ENCODE measurements around the gene CDY1B. TPM values are rescaled to one million over a fixed set of nuclear protein-coding genes. Genes with fewer than 3 reads are reported as not detected.
"Not testable (repeated sequence)": the region's sequence is repeated elsewhere in the genome, so short reads cannot be mapped to it uniquely, and the experiment has no call there.

CDY1B gene
- total RNA-seq: not detected
- long read RNA-seq: 0 reads

DNA sequence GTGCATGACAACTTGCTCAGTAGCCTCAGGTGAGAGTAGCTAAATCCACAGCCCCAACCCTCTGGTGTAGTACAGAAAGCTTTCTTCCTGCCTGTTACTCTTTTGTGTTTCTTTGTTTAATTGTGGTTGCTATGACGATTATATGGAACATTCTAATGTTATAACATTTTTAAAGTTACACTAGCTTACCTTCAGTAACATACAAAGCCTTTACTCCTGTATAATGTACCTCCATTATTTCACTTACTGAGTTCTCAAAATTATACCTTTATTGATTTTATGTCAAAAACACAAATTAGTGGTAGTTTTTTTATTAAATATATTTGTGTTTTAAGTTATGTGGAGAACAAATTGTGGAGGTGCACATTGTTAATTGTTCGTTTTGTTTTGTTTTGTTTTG, at the start of gene CDY1B:
CDY1B (minus strand) TSS at position 101 of the 400 bp plus-strand sequence. CDS start 331 bp downstream, outside the sequence.
- intact Hi-C loops (cut with micrococcal nuclease); H3K4me3 ChIP-seq; H3K27me3 ChIP-seq (ENCODE audit: low read depth); H3K36me3 ChIP-seq; H3K9me3 ChIP-seq (replicated peaks); H3K4me1 ChIP-seq; DNase-seq; H3K27ac ChIP-seq (replicated peaks): not testable (repeated sequence)

GRCh38 chrY:24049525-24049924, 1.7 kb upstream of the CDY1B start:
- H3K27me3 ChIP-seq (ENCODE audit: low read depth); intact Hi-C loops (cut with micrococcal nuclease); H3K9me3 ChIP-seq (replicated peaks); H3K36me3 ChIP-seq; H3K4me1 ChIP-seq; H3K4me3 ChIP-seq; H3K27ac ChIP-seq (replicated peaks); DNase-seq: not testable (repeated sequence)

DNA sequence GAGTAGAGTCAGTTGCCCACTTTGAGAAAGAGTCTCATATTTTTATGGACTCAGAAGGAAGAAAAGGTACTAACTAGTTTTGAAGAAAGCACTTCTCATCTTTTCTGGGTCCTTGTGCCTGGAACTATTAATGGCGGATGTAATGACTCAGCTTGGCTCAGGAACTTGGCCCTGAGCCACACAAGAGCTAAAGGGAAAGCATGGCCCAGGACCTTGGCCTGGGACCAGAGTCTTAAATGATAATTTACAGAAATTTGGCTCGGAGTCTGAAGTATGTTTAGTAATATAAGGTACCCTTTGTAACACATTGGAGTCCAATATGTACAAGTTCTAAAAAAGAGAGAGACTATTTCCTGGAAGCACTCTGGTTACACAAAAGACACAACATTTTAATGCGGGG, 4.6 kb downstream of the CDY1B start:
- not testable (repeated sequence) for H3K9me3 ChIP-seq (replicated peaks)

DNA sequence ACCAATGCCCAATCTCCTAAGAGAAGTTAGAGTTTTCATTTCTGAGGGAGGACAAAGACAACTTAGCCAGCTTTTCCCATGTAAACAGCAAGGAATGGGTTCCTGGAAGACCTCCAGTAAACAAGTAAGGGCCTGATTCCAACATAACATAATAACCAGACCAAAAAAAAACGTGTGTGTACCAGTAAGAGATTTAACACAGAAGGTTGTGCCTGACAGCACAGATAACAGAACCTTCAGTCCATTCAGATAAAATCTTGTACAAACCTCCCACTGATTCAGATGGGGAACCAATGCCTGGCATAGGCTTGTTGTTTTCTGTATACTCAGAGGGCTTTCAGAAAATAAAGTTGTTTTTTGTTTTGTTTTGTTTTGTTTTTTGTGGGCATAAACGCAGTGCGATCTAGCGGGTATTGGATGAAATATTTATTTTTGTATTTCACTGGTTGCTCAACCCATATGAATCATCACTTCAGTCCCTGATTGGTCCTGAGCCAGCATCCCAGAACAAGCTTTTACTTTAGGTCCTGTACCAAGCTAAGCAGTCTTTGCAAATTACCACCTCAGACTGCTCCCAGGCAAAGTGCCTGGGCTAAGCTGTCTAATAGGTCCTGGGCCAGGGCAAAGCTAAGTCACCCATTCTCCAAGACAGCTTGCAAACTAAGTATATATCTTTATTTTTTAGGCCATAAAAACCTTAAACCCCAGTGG, 8.7 kb downstream of the CDY1B start:
- H3K4me3 ChIP-seq; H3K27me3 ChIP-seq (ENCODE audit: low read depth); intact Hi-C loops (cut with micrococcal nuclease); H3K4me1 ChIP-seq; H3K9me3 ChIP-seq (replicated peaks); DNase-seq; H3K27ac ChIP-seq (replicated peaks); H3K36me3 ChIP-seq: not testable (repeated sequence)

More for the DNA sequence above, 4.6 kb downstream of the CDY1B start:
- intact Hi-C loops (cut with micrococcal nuclease); H3K27me3 ChIP-seq (ENCODE audit: low read depth); H3K36me3 ChIP-seq; H3K27ac ChIP-seq (replicated peaks); DNase-seq; H3K4me3 ChIP-seq; H3K4me1 ChIP-seq: not testable (repeated sequence)

DNA sequence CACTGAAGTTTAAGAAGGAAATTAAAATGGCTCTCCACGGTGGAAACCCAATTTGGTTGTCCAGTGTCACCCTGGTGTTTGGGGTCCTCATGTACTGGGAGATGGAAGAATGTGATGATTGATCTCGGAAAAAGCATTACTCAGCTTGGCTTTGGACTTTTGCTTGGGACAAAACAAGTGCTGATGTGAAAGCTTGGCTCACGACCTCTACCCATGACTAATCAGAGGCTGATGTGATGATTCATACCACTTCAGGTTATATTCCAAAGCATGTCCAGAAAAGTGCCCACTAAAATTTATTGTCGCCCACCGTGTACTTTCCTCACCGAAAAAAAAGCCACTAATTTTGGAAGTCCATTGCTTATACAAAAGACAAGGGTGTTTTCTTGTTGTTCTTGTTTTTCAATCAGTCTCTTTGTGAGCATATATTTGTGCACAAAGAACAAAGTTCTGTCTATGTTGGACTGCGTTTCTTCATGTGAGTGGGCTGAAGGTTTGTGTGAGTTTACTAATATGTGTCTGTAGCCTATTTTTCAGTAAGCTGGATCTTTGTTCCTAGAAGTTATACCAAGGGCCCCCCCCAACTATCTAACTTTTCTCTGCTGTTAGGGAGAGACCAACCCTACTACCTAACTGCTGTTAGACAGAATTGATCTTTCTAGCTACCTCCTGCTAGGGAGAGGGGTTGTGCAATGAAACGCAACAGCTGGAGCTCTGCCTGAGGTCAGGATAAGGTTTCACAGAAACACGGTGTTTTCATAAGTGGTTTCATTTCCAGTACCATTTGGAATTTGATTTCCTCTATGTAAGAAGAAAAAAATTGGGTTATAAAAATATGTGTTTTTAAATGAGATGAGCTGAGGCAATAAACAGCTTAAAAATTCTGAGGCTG, 21.4 kb downstream of the CDY1B start:
- H3K36me3 ChIP-seq; H3K27ac ChIP-seq (replicated peaks); H3K27me3 ChIP-seq (ENCODE audit: low read depth); H3K9me3 ChIP-seq (replicated peaks); H3K4me1 ChIP-seq; DNase-seq; intact Hi-C loops (cut with micrococcal nuclease); H3K4me3 ChIP-seq: not testable (repeated sequence)

All from left ventricle myocardium inferior (tissue), 1 donor.